K562 (cell line): ENCODE measurements around the gene CFHR2.
"Not testable (repeated sequence)": the region's sequence is repeated elsewhere in the genome, so short reads cannot be mapped to it uniquely, and the experiment has no call there.

Experiments
- CTCF ChIP-seq, 3 experiments: IDR thresholded peaks in 2 of 3; conservative IDR thresholded peaks in 1 of 3; 2 replicates each; pipeline ENCODE4 v1.5.1; 2011 to 2012; ENCODE audit warnings: low read length in 3 of 3, mild to moderate bottlenecking in 3 of 3, control low read depth in 2 of 3, improper control_type of control experiment in 1 of 3, inconsistent platforms in 1 of 3, low read depth in 1 of 3, mixed read lengths in 1 of 3, moderate library complexity in 1 of 3; ENCODE audit not compliant: insufficient read depth in 2 of 3
- E4F1 ChIP-seq: fragments of 250-450 bp; sonication (Bioruptor Pico); IDR thresholded peaks from 2 replicates; pipeline ENCODE4 v1.5.0; 2021; ENCODE audit warnings: mild to moderate bottlenecking, borderline replicate concordance
- EZH2 ChIP-seq: IDR thresholded peaks from 2 replicates; pipeline ENCODE4 v1.6.1; 2012; ENCODE audit warnings: low read depth, mild to moderate bottlenecking, inconsistent platforms, low read length, borderline replicate concordance

- TF ChIP-seq E4F1 (CRISPR knock-in tag); CTCF (IDR thresholded peaks at IDR 0.05 in 2 of 3, conservative IDR thresholded peaks at IDR 0.05 in 1 of 3; ENCODE audit: insufficient read depth in 2 of 3, low read depth in 1 of 3, low read length in 3 of 3); EZH2: not testable (repeated sequence)
Measured at GRCh38 chr1:196943568-196943967, at the start of gene CFHR2.
